RWPE1 (cell line): Measurements from ENCODE around the gene DPH6.
"Not testable (repeated sequence)": the region's sequence is repeated elsewhere in the genome, so short reads cannot be mapped to it uniquely, and the experiment has no call there.

Source experiments
- CTCF ChIA-PET: fragments of 350-600 bp; sonication (Branson Sonifier 250); formaldehyde crosslinking; extraction: SDS; loops from one replicate; lab custom pipeline; 2021; lab: Yijun Ruan, JAX
- POLR2A ChIA-PET: fragments of 400-600 bp; formaldehyde crosslinking; extraction: SDS; loops from one replicate; lab custom pipeline; 2020; ENCODE audit warnings: antibody characterized with exemption; ENCODE audit not compliant: low non-redundant PET; lab: Yijun Ruan, JAX
- DNase-seq: peaks from one replicate; pipeline ENCODE4 v3.0.0; 2012; ENCODE audit warnings: low spot score
- H3K27ac ChIP-seq: fragments of 450-650 bp; 2 replicates; pipeline ENCODE4 v1.5.1; 2017
- TF ChIP-seq, protein P1 (sequence below): fragments of 450-650 bp; conservative IDR thresholded peaks from 2 replicates; pipeline ENCODE4 v1.5.1; 2017; ENCODE audit warnings: low read depth, mild to moderate bottlenecking

DPH6 gene

GRCh38 chr15:35443376-35443775, 102.6 kb downstream of the DPH6 start:
- DNase-seq: no peak
- TF ChIP-seq, protein P1, sequence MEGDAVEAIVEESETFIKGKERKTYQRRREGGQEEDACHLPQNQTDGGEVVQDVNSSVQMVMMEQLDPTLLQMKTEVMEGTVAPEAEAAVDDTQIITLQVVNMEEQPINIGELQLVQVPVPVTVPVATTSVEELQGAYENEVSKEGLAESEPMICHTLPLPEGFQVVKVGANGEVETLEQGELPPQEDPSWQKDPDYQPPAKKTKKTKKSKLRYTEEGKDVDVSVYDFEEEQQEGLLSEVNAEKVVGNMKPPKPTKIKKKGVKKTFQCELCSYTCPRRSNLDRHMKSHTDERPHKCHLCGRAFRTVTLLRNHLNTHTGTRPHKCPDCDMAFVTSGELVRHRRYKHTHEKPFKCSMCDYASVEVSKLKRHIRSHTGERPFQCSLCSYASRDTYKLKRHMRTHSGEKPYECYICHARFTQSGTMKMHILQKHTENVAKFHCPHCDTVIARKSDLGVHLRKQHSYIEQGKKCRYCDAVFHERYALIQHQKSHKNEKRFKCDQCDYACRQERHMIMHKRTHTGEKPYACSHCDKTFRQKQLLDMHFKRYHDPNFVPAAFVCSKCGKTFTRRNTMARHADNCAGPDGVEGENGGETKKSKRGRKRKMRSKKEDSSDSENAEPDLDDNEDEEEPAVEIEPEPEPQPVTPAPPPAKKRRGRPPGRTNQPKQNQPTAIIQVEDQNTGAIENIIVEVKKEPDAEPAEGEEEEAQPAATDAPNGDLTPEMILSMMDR: no peak
- POLR2A ChIA-PET: no interaction called here
- CTCF ChIA-PET: interaction anchor here (1.2 to 2.8 kb wide), 4 partner anchors 12 to 154 kb away, joined by 4 to 59 read pairs (median 14); no protein-coding TSS in a partner anchor
- no peak overlapping the region for H3K27ac ChIP-seq

DNA sequence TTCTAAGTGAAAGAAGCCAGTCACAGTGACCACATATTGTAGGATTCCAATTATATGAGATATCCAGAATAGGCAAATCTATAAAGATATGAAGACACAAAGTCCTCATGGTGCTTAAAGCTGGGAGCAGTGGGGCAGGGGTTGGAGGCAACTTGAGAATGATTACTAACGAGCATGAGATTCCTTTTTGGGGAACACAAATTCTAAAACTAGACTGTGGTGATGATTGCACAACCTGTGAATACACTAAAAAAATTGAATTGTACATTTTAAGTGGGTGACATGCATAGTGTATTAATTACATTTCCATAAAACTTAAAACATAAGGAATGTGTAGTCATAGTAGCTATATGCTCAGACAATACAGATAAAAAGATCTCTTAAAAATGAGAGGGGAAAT, 103.2 kb downstream of the DPH6 start:
- DNase-seq: no peak
- CTCF ChIA-PET: interaction anchor here (2.8 kb wide), 1 partner anchor 153 kb away, joined by 59 read pairs; no protein-coding TSS in a partner anchor
- POLR2A ChIA-PET: no interaction called here

GRCh38 chr15:35441279-35441678, 104.7 kb downstream of the DPH6 start:
- CTCF ChIA-PET: interaction anchor here (0.7 kb wide), 1 partner anchor 146 kb away, joined by 4 read pairs; no protein-coding TSS in a partner anchor

More for the DNA sequence above, 103.2 kb downstream of the DPH6 start:
- no peak overlapping the region for H3K27ac ChIP-seq
- TF ChIP-seq, protein P1: no peak

DNA sequence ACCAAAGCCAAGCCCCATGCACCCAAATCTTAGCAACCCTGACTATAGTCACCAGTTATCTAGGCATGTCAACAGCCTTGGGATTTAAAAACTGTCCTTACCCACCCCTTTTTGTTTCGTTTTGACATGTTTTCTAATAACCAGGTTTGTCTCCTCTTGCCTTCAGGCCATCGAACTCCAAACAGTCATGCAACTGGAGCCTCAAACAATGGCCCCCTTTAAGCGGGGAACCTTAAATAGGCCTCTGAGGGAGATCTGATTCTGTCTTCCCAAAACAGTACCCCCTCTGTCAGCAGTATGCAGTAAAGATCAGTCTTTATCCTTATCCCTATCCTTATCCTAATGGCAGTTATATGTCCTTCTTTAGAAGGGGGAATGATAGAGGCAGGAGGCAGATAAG, 105.7 kb downstream of the DPH6 start:
- H3K27ac ChIP-seq: no peak overlapping the region
- TF ChIP-seq, protein P1: no peak
- DNase-seq: no peak
- ChIA-PET CTCF (no interaction called here), POLR2A (no interaction called here)

More at GRCh38 chr15:35441279-35441678, 104.7 kb downstream of the DPH6 start:
- H3K27ac ChIP-seq, POLR2A ChIA-PET, DNase-seq: not testable (repeated sequence)

- H3K27ac ChIP-seq: no peak overlapping the region
- TF ChIP-seq, protein P1: no peak
- ChIA-PET POLR2A (interaction anchor here (0.7 kb wide), 1 partner anchor 107 kb away, joined by 4 read pairs; the partner anchor contains the start of gene DPH6), CTCF (interaction anchor here (0.6 to 1.5 kb wide), 3 partner anchors 150 to 360 kb away, joined by 3 to 5 read pairs (median 5); no protein-coding TSS in a partner anchor)
- no peak for DNase-seq
These were observed 106.7 kb downstream of the DPH6 start for GRCh38 chr15:35439291-35439690.

- H3K27ac ChIP-seq: no peak overlapping the region
- POLR2A ChIA-PET: no interaction called here
- TF ChIP-seq, protein P1: no peak
- DNase-seq: no peak
- CTCF ChIA-PET: interaction anchor here (0.7 to 1.5 kb wide), 2 partner anchors 8 to 41 kb away, joined by 4 to 5 read pairs; no protein-coding TSS in a partner anchor
These were observed 108.8 kb downstream of the DPH6 start for GRCh38 chr15:35437157-35437556.

GRCh38 chr15:35436422-35436821, 109.5 kb downstream of the DPH6 start:
- ChIA-PET CTCF (interaction anchor here (0.5 to 1.5 kb wide), 4 partner anchors 8 to 149 kb away, joined by 3 to 5 read pairs (median 3); no protein-coding TSS in a partner anchor), POLR2A (no interaction called here)
- no peak overlapping the region for H3K27ac ChIP-seq
- no peak for DNase-seq
- TF ChIP-seq, protein P1: no peak
